Mesendoderm (in vitro differentiated cells): ENCODE data around the gene RAB3IL1.

Experiments used
- DNase-seq: peaks from one replicate; pipeline ENCODE4 v3.0.0; 2013
- H2AK5ac ChIP-seq: 2 replicates; pipeline ENCODE4 v1.6.1; 2013; ENCODE audit warnings: low read length, inconsistent platforms
- H2BK120ac ChIP-seq: 2 replicates; pipeline ENCODE4 v1.6.1; 2013; ENCODE audit warnings: low read depth, mild to moderate bottlenecking, low read length, moderate library complexity, mixed read lengths
- H2BK15ac ChIP-seq: replicated peaks from 2 replicates; pipeline ENCODE4 v1.6.1; 2013; ENCODE audit warnings: low read depth, mild to moderate bottlenecking, moderate library complexity
- H2BK5ac ChIP-seq: 2 replicates; pipeline ENCODE4 v1.6.1; 2013; ENCODE audit warnings: low read length, inconsistent platforms
- H3K18ac ChIP-seq: 2 replicates; pipeline ENCODE4 v1.6.1; 2013; ENCODE audit warnings: mild to moderate bottlenecking, low read length, mixed read lengths
- H3K23ac ChIP-seq: one replicate; pipeline ENCODE4 v1.6.1; 2013; ENCODE audit warnings: low read length
- H3K27ac ChIP-seq: 2 replicates; pipeline ENCODE4 v1.5.1; 2013; ENCODE audit warnings: low read depth, mild to moderate bottlenecking, inconsistent platforms, low read length, moderate library complexity
- H3K27me3 ChIP-seq: 2 replicates; pipeline ENCODE4 v1.6.1; 2013; ENCODE audit warnings: low read length, control low read depth, mild to moderate bottlenecking, inconsistent platforms; ENCODE audit not compliant: insufficient read depth, poor library complexity
- H3K36me3 ChIP-seq: 2 replicates; pipeline ENCODE4 v1.6.1; 2013; ENCODE audit warnings: low read length, inconsistent platforms; ENCODE audit not compliant: control insufficient read depth, insufficient read depth
- H3K4ac ChIP-seq: one replicate; pipeline ENCODE4 v1.6.1; 2013; ENCODE audit warnings: low read depth, mild to moderate bottlenecking, low read length, moderate library complexity
- H3K4me1 ChIP-seq: 2 replicates; pipeline ENCODE4 v1.6.1; 2013; ENCODE audit warnings: low read depth, low read length, inconsistent platforms; ENCODE audit not compliant: control insufficient read depth
- H3K4me2 ChIP-seq: 2 replicates; pipeline ENCODE4 v1.6.1; 2013; ENCODE audit warnings: low read length
- H3K4me3 ChIP-seq: 2 replicates; pipeline ENCODE4 v1.5.1; 2013; ENCODE audit warnings: mild to moderate bottlenecking, low read length
- H3K56ac ChIP-seq: one replicate; pipeline ENCODE4 v1.6.1; 2013; ENCODE audit warnings: low read length
- H3K79me1 ChIP-seq: 2 replicates; pipeline ENCODE4 v1.6.1; 2013; ENCODE audit warnings: low read length, inconsistent platforms
- H3K79me2 ChIP-seq: 2 replicates; pipeline ENCODE4 v1.6.1; 2013; ENCODE audit warnings: mild to moderate bottlenecking, low read length; ENCODE audit not compliant: control insufficient read depth, insufficient read depth
- H3K9ac ChIP-seq: 2 replicates; pipeline ENCODE4 v1.6.1; 2013; ENCODE audit warnings: low read length, inconsistent platforms
- H4K5ac ChIP-seq: one replicate; pipeline ENCODE4 v1.6.1; 2013; ENCODE audit warnings: low read length
- H4K8ac ChIP-seq: one replicate; pipeline ENCODE4 v1.6.1; 2013; ENCODE audit warnings: low read depth, mild to moderate bottlenecking, control low read depth, low read length, moderate library complexity
- WGBS: extraction: QIAGEN DNeasy Blood & Tissue Kit; methylation state at CpG from one replicate; pipeline ENCODE4 v1.1.7; 2013; ENCODE audit warnings: low lambda C conversion rate, missing lambda C conversion rate; ENCODE audit not compliant: insufficient coverage; ENCODE audit errors: extremely low coverage; 5-methylcytosine and 5-hydroxymethylcytosine counted together

RAB3IL1 gene

DNA sequence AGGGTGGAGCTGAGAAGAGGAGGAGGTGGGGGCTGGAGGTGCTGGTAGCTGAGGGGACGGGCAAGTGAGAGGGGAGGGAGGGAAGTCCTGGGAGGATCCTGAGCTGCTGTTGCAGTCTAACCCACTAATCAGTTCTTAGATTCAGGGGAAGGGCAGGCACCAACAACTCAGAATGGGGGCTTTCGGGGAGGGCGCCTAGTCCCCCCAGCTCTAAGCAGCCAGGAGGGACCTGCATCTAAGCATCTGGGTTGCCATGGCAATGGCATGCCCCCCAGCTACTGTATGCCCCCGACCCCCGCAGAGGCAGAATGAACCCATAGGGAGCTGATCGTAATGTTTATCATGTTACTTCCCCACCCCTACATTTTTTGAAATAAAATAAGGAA is 50.4 kb downstream of the RAB3IL1 start:
- no CpG with 5 or more reads among the region's 6 CpGs for WGBS

GRCh38 chr11:61866231-61866957 is 51.0 kb downstream of the RAB3IL1 start:
- no peak overlapping the region for H2AK5ac ChIP-seq
- H3K79me2 ChIP-seq = no peaks in the 10 kb centered on the region
- H3K18ac ChIP-seq = no peak overlapping the region
- no peaks in the 10 kb centered on the region for H3K79me1 ChIP-seq
- H3K4ac ChIP-seq = no peak overlapping the region
- no peak overlapping the region for H2BK120ac ChIP-seq
- no peak overlapping the region for H3K56ac ChIP-seq
- no peaks in the 10 kb centered on the region for H3K27me3 ChIP-seq
- H4K5ac ChIP-seq = no peak overlapping the region
- peaks cover 12% of the 10 kb centered on the region for H3K36me3 ChIP-seq
- no peak overlapping the region for H3K23ac ChIP-seq
- no peak for DNase-seq
- no peak overlapping the region for H3K4me2 ChIP-seq
- H3K27ac ChIP-seq = no peak overlapping the region
- H2BK5ac ChIP-seq = no peak overlapping the region
- peaks cover 2% of the 10 kb centered on the region for H3K4me1 ChIP-seq
- no peak overlapping the region for H3K4me3 ChIP-seq
- H2BK15ac ChIP-seq = no peak overlapping the region
- H4K8ac ChIP-seq = no peak overlapping the region
- H3K9ac ChIP-seq = no peak overlapping the region
- no CpG with 5 or more reads among the region's 18 CpGs for WGBS

More for the DNA sequence above, 50.4 kb downstream of the RAB3IL1 start:
- H3K4me2 ChIP-seq = no peak overlapping the region
- no peak overlapping the region for H3K56ac ChIP-seq
- H3K4ac ChIP-seq = no peak overlapping the region
- no peak overlapping the region for H4K8ac ChIP-seq
- H2BK5ac ChIP-seq = no peak overlapping the region
- no peak overlapping the region for H3K4me3 ChIP-seq
- H2AK5ac ChIP-seq = no peak overlapping the region
- no peak overlapping the region for H3K27ac ChIP-seq
- H3K27me3 ChIP-seq = no peaks in the 10 kb centered on the region
- H4K5ac ChIP-seq = no peak overlapping the region
- H3K4me1 ChIP-seq = peaks cover 2% of the 10 kb centered on the region
- peaks cover 9% of the 10 kb centered on the region for H3K36me3 ChIP-seq
- no peaks in the 10 kb centered on the region for H3K79me1 ChIP-seq
- no peak overlapping the region for H3K9ac ChIP-seq
- H2BK15ac ChIP-seq = no peak overlapping the region
- H2BK120ac ChIP-seq = no peak overlapping the region
- no peaks in the 10 kb centered on the region for H3K79me2 ChIP-seq
- H3K23ac ChIP-seq = no peak overlapping the region
- H3K18ac ChIP-seq = no peak overlapping the region
- no peak for DNase-seq

DNA sequence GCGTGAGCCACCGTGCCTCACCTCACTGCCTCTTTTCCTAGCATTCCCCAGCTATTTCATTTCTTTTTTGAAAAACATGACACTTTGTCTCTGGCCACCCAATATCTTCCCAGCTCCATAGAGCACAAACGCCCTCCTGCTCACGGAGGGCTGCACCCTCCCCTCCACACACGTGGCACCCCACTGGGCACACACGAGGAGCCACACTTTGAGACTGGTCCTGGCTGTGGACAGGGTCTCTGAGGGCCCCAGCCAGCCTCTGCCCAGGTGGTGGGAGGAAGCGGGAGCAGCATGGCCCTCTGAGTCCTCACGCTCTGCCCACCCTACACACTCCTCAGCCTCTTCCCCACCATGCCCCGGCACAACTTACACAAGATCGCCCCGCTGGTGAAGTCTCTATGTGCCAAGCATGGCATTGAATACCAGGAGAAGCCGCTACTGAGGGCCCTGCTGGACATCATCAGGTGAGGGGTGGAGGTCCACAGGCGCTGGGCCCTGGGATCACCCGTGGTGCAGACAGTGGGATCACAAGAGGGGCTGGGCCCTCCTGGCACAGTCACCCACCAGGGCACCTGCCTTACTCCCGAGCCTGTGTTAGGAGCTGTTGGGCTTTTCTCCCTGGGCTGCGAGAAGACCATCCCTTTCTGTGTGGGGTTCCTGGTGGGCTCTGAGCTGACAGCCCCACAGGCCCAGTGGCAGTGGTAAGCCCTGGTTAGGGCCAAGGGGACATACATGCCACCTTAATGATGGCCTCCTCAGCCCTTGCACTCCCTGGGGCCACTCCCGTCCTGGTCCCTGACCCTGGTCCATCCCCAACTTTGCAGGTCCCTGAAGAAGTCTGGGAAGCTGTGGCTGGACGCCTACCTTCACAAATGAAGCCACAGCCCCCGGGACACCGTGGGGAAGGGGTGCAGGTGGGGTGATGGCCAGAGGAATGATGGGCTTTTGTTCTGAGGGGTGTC is 52.3 kb downstream of the RAB3IL1 start:
- no peak overlapping the region for H3K27ac ChIP-seq
- H2BK15ac ChIP-seq = no peak overlapping the region
- no peak overlapping the region for H2BK120ac ChIP-seq
- DNase-seq = no peak
- H3K79me1 ChIP-seq = no peaks in the 10 kb centered on the region
- H3K4me1 ChIP-seq = peaks cover 2% of the 10 kb centered on the region
- H2BK5ac ChIP-seq = no peak overlapping the region
- H3K9ac ChIP-seq = no peak overlapping the region
- WGBS = no CpG with 5 or more reads among the region's 20 CpGs
- no peak overlapping the region for H3K56ac ChIP-seq
- H3K4me3 ChIP-seq = no peak overlapping the region
- no peaks in the 10 kb centered on the region for H3K27me3 ChIP-seq
- no peak overlapping the region for H3K18ac ChIP-seq
- no peak overlapping the region for H3K4me2 ChIP-seq
- no peak overlapping the region for H2AK5ac ChIP-seq
- no peaks in the 10 kb centered on the region for H3K79me2 ChIP-seq
- no peak overlapping the region for H3K4ac ChIP-seq
- no peak overlapping the region for H4K8ac ChIP-seq
- H3K36me3 ChIP-seq = peaks cover 14% of the 10 kb centered on the region
- no peak overlapping the region for H4K5ac ChIP-seq
- no peak overlapping the region for H3K23ac ChIP-seq

DNA sequence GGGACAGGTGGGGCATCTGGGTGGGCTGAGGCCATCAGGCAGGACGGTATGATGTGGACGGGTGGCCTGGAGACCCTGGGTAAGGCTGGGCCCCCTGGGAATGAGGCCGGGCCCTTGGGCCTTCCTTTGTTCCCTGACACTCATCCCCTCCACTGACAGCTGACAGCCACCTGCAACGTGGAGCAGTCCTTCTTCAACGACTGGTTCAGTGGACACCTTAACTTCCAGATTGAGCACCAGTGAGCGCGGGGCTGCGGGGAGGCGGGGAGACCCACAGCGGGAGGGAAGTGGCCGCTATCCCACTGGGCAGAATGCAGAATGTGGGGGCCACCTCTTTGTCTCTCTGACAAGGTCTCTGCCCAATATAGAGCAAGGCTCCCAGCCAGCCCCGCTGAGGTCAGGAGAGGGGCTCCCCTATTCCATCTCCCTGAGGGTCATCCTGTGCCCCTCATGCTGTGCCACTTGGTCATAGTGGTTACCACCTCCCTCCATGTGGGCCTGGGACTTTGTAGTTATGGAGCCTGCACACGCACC is 53.8 kb downstream of the RAB3IL1 start:
- Histone ChIP-seq H3K79me2 (no peaks in the 10 kb centered on the region), H2BK120ac (no peak overlapping the region), H3K27me3 (no peaks in the 10 kb centered on the region), H2AK5ac (no peak overlapping the region), H3K56ac (no peak overlapping the region), H4K5ac (no peak overlapping the region), H3K18ac (no peak overlapping the region), H3K4ac (no peak overlapping the region), H3K9ac (no peak overlapping the region), H2BK5ac (no peak overlapping the region), H3K23ac (no peak overlapping the region), H3K36me3 (peaks cover 20% of the 10 kb centered on the region), H3K27ac (no peak overlapping the region), H3K4me2 (no peak overlapping the region), H4K8ac (no peak overlapping the region), H3K4me3 (no peak overlapping the region), H2BK15ac (no peak overlapping the region), H3K79me1 (no peaks in the 10 kb centered on the region), H3K4me1 (no peaks in the 10 kb centered on the region)
- WGBS = no CpG with 5 or more reads among the region's 13 CpGs
- no peak for DNase-seq

DNA sequence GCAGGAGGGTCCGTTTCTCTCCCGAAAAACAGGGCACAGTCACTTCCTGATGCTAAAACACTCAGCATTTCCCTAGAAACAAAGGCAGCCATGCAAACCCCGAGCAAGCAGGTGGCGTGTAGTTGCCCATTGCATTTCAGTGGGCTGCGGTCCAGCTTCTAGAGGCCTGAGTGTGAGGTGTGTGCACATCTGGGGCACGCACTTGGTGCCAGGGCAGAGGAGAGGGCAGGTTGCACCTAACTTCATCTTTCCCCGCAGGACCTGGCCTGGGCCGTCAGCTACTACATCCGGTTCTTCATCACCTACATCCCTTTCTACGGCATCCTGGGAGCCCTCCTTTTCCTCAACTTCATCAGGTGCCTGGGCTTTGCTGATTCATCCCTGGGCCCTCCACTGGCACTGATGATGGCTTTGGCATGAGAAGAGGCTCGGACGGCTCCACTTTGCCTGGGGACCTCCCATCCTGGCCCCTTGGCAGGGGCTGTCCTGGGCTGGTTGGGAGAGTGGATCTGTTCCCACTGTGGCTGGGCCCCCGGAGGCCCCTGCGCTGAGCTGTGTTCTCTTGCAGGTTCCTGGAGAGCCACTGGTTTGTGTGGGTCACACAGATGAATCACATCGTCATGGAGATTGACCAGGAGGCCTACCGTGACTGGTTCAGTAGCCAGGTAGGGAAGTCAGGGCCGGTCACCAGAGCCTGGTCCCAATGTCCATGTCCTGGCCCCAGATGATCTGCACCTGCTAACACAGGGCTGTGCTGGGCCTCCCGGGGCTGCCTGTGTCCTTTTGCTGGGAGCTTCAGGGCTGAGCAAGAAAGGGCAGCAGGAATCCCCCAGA is 54.4 kb downstream of the RAB3IL1 start:
- Histone ChIP-seq H3K18ac (no peak overlapping the region), H3K4me3 (no peak overlapping the region), H3K23ac (no peak overlapping the region), H3K4me1 (no peaks in the 10 kb centered on the region), H3K4me2 (no peak overlapping the region), H3K27me3 (no peaks in the 10 kb centered on the region), H3K79me2 (no peaks in the 10 kb centered on the region), H3K4ac (no peak overlapping the region), H4K5ac (no peak overlapping the region), H3K36me3 (peaks cover 20% of the 10 kb centered on the region), H3K9ac (no peak overlapping the region), H3K56ac (no peak overlapping the region), H2AK5ac (no peak overlapping the region), H2BK15ac (no peak overlapping the region), H4K8ac (no peak overlapping the region), H2BK5ac (no peak overlapping the region), H3K79me1 (no peaks in the 10 kb centered on the region), H3K27ac (no peak overlapping the region), H2BK120ac (no peak overlapping the region)
- DNase-seq = no peak
- WGBS = no CpG with 5 or more reads among the region's 18 CpGs
